Measurements from ENCODE around the gene LSM14A.

- TF ChIP-seq CTCF (IDR thresholded peaks at IDR 0.05; ENCODE audit: low read length) (no peak), EZH2 (optimal IDR thresholded peaks at IDR 0.05; ENCODE audit: low read depth, low read length) (no peak), EZH2phosphoT487 (IDR thresholded peaks at IDR 0.05; ENCODE audit: low read length) (no peak)
These were observed 21.7 kb upstream of the LSM14A start for GRCh38 chr19:34150558-34150957.

Data from MM.1S (cell line).